Vagina (tissue), 2 donors: ENCODE measurements around the gene GYS1. TPM values are rescaled to one million over a fixed set of nuclear protein-coding genes. Genes with fewer than 3 reads are reported as not detected.

Experiments used
- DNase-seq, 2 donors: peaks; one replicate each; pipeline ENCODE4 v3.0.0-alpha.2; 2017; ENCODE audit errors: extremely low spot score in 2 of 2
- H3K27ac ChIP-seq: fragments of 200-600 bp; sonication (generic); one replicate; pipeline ENCODE4 v1.5.1; 2019
- H3K27me3 ChIP-seq: fragments of 200-600 bp; sonication (generic); one replicate; pipeline ENCODE4 v1.5.1; 2019
- H3K36me3 ChIP-seq, 2 donors: fragments of 200-600 bp; sonication (generic); one replicate each; pipeline ENCODE4 v1.5.1; 2017 to 2019
- H3K4me1 ChIP-seq: fragments of 200-600 bp; sonication (generic); one replicate; pipeline ENCODE4 v1.5.1; 2019
- H3K4me3 ChIP-seq, 2 donors: fragments of 200-600 bp; sonication (generic); 1 replicate in 1 of 2; 2 replicates in 1 of 2; pipeline ENCODE4 v1.5.1; 2016 to 2019
- H3K9me3 ChIP-seq: fragments of 200-600 bp; sonication (generic); one replicate; pipeline ENCODE4 v1.5.1; 2019
- POLR2A ChIP-seq, 2 donors: fragments of 450-650 bp; IDR thresholded peaks; one replicate each; pipeline ENCODE4 v1.6.1; 2017; ENCODE audit warnings: antibody characterized with exemption in 2 of 2, mild to moderate bottlenecking in 2 of 2, moderate library complexity in 2 of 2
- POLR2AphosphoS5 ChIP-seq, 2 donors: sonication (generic); formaldehyde crosslinking; IDR thresholded peaks; one replicate each; pipeline ENCODE4 v1.9.0; 2017; ENCODE audit warnings: antibody characterized with exemption in 2 of 2, mild to moderate bottlenecking in 2 of 2, low read depth in 1 of 2; ENCODE audit not compliant: insufficient read depth in 1 of 2
- intact Hi-C: fragments of 100-400 bp; cut with DNase I; formaldehyde crosslinking; loops from one replicate; pipeline ENCODE4 v1.15.1; 2023
- total RNA-seq: library from RNA; depleted of rRNA; stranded (reverse); fragments of >200 nt; gene quantifications from one replicate; pipeline ENCODE4 v1.2.3, GENCODE V29; 2016
- TF ChIP-seq, protein P1 (sequence below), 3 experiments: fragments of 450-650 bp in 2 of 3; fragments of 200-600 bp in 1 of 3; sonication (generic) in 1 of 3; IDR thresholded peaks; one replicate each; pipeline ENCODE4 v1.5.1; 2017 to 2019; ENCODE audit warnings: antibody characterized with exemption in 3 of 3, mild to moderate bottlenecking in 2 of 3, moderate library complexity in 2 of 3

GYS1 gene
- total RNA-seq, 1 donor from 2014 or later, result 32.2 TPM

DNA sequence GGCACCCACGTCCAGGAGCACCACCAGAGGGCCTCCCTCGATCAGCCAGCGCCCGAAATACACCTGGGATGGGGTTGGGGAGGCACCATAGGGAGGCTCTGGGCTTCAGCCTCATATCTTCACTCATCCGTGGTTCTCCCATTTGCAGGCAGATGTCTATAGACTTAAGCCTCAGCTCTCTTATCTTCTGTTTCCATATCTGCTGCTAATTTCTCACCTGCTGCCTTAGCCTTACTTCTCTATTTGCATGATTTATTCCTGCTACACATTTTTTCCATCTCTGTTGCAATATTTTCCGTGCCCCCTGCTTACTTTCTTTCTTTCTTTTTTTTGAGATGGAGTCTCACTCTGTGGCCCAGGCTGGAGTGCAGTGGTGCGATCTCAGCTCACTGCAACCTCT, 5.8 kb downstream of the GYS1 start:
- no peaks in the 10 kb centered on the region for H3K27me3 ChIP-seq
- H3K4me3 ChIP-seq, result no peak overlapping the region
- H3K36me3 ChIP-seq, result peaks cover 0 to 54% of the 10 kb centered on the region in 2 donors
- DNase-seq, result no peak
- intact Hi-C loops, result no loop called here
- TF ChIP-seq, protein P1, sequence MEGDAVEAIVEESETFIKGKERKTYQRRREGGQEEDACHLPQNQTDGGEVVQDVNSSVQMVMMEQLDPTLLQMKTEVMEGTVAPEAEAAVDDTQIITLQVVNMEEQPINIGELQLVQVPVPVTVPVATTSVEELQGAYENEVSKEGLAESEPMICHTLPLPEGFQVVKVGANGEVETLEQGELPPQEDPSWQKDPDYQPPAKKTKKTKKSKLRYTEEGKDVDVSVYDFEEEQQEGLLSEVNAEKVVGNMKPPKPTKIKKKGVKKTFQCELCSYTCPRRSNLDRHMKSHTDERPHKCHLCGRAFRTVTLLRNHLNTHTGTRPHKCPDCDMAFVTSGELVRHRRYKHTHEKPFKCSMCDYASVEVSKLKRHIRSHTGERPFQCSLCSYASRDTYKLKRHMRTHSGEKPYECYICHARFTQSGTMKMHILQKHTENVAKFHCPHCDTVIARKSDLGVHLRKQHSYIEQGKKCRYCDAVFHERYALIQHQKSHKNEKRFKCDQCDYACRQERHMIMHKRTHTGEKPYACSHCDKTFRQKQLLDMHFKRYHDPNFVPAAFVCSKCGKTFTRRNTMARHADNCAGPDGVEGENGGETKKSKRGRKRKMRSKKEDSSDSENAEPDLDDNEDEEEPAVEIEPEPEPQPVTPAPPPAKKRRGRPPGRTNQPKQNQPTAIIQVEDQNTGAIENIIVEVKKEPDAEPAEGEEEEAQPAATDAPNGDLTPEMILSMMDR (IDR thresholded peaks at IDR 0.05), result no peak
- no peak for TF ChIP-seq POLR2A (IDR thresholded peaks at IDR 0.05)
- no peak for TF ChIP-seq POLR2AphosphoS5 (IDR thresholded peaks at IDR 0.05; ENCODE audit: insufficient read depth in 1 of 2, low read depth in 1 of 2)
- peaks cover 28% of the 10 kb centered on the region for H3K4me1 ChIP-seq
- no peaks in the 10 kb centered on the region for H3K9me3 ChIP-seq
- H3K27ac ChIP-seq, result no peak overlapping the region

DNA sequence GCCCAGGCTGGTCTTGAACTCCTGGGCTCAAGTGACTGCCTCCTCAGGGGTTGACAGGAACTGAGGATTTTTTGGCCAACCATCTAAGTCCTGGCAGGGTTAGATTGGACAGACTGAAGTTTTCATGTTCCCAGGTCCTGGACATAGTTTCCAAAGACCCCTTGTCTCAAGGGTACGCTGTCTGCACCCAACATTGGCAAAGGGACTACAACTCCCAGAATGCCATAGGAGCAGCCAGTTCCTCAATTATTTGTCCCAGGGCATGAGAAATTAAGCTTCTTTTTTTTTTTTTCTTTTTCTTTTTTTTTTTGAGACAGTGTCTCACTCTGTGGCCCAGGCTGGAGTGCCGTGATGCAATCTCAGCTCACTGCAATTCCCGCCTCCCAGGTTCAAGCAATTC, 6.9 kb downstream of the GYS1 start:
- no peak for TF ChIP-seq POLR2A (IDR thresholded peaks at IDR 0.05)
- TF ChIP-seq, protein P1 (IDR thresholded peaks at IDR 0.05), result no peak
- no peak for TF ChIP-seq POLR2AphosphoS5 (IDR thresholded peaks at IDR 0.05; ENCODE audit: insufficient read depth in 1 of 2, low read depth in 1 of 2)
- H3K36me3 ChIP-seq, result peaks cover 0 to 62% of the 10 kb centered on the region in 2 donors
- no peaks in the 10 kb centered on the region for H3K27me3 ChIP-seq
- no peaks in the 10 kb centered on the region for H3K9me3 ChIP-seq
- H3K4me1 ChIP-seq, result peaks cover 17% of the 10 kb centered on the region
- DNase-seq, result no peak
- no peak overlapping the region for H3K27ac ChIP-seq
- no peak overlapping the region for H3K4me3 ChIP-seq
- intact Hi-C loops, result no loop called here

GRCh38 chr19:48985711-48986110, 7.4 kb downstream of the GYS1 start:
- Histone ChIP-seq H3K4me1 (peaks cover 12% of the 10 kb centered on the region), H3K9me3 (no peaks in the 10 kb centered on the region), H3K36me3 (peaks cover 0 to 64% of the 10 kb centered on the region in 2 donors), H3K27me3 (no peaks in the 10 kb centered on the region), H3K4me3 (no peak overlapping the region), H3K27ac (no peak overlapping the region)
- intact Hi-C loops, result no loop called here
- TF ChIP-seq POLR2AphosphoS5 (IDR thresholded peaks at IDR 0.05; ENCODE audit: insufficient read depth in 1 of 2, low read depth in 1 of 2) (no peak), POLR2A (IDR thresholded peaks at IDR 0.05) (no peak)
- TF ChIP-seq, protein P1 (IDR thresholded peaks at IDR 0.05), result no peak
- no peak for DNase-seq

DNA sequence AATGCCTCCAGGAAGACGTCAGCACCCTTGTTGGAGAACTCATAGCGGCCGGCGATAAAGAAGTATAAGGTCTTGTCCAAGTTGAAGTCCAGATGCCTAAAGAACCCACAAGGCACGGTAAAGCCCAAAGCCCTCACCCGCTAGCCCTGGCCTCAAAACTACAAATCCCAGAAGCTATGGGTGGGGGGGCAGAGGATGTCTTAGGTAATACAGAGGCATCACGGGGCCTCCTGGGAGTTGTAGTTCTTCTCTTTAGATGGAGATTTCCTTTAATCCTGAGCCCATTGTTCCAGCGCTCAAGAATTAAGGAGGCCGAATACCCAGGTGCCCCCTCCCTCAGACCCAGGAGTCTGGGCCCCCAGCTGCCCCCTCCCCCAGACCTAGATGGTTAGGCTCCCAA, 10.8 kb downstream of the GYS1 start:
- Histone ChIP-seq H3K9me3 (no peaks in the 10 kb centered on the region), H3K4me3 (no peak overlapping the region), H3K36me3 (peaks cover 0 to 58% of the 10 kb centered on the region in 2 donors), H3K27ac (no peak overlapping the region), H3K4me1 (peaks cover 15% of the 10 kb centered on the region), H3K27me3 (no peaks in the 10 kb centered on the region)
- no peak for DNase-seq
- intact Hi-C loops, result no loop called here
- TF ChIP-seq POLR2AphosphoS5 (IDR thresholded peaks at IDR 0.05; ENCODE audit: insufficient read depth in 1 of 2, low read depth in 1 of 2) (no peak), POLR2A (IDR thresholded peaks at IDR 0.05) (no peak)
- TF ChIP-seq, protein P1 (IDR thresholded peaks at IDR 0.05), result no peak

DNA sequence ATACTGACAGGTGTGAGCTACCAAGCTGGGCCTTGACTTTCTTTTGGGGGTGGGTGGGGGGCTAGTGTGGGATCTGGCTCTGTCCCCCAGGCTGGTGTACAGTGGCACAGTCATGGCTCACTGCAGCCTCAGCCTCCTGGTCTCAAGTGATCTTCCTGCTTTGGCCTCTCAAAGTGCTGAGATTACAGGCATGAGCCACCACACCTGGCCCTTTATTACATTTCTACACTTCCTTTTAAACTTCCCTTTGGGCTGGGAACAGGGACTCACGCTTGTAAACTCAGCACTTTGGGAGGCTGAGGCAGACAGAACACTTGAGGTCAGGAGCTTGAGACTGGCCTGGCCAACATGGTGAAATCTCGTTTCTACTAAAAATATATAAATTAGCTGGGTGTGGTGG, 16.0 kb downstream of the GYS1 start:
- intact Hi-C loops, result loop anchor here (5.0 kb wide), 1 partner anchor 180 kb away; no protein-coding TSS in a partner anchor
- no peak overlapping the region for H3K27ac ChIP-seq
- H3K4me3 ChIP-seq, result no peak overlapping the region
- DNase-seq, result no peak
- no peaks in the 10 kb centered on the region for H3K27me3 ChIP-seq
- peaks cover 0 to 33% of the 10 kb centered on the region in 2 donors for H3K36me3 ChIP-seq
- TF ChIP-seq POLR2A (IDR thresholded peaks at IDR 0.05) (no peak), POLR2AphosphoS5 (IDR thresholded peaks at IDR 0.05; ENCODE audit: insufficient read depth in 1 of 2, low read depth in 1 of 2) (no peak)
- TF ChIP-seq, protein P1 (IDR thresholded peaks at IDR 0.05), result no peak
- no peaks in the 10 kb centered on the region for H3K9me3 ChIP-seq
- peaks cover 15% of the 10 kb centered on the region for H3K4me1 ChIP-seq
